Effector memory CD4-positive, alpha-beta T cell (primary cell): Measurements from ENCODE around the gene ENO3.

Source experiments
- DNase-seq, 3 donors: peaks; one replicate each; pipeline ENCODE4 v3.0.0-alpha.2; 2020
- H3K27ac ChIP-seq: 2 replicates; pipeline ENCODE4 v1.7.0; 2013; ENCODE audit warnings: mild to moderate bottlenecking, low read length, moderate library complexity; ENCODE audit not compliant: insufficient read depth, poor library complexity, severe bottlenecking
- H3K27me3 ChIP-seq: replicated peaks from 2 replicates; pipeline ENCODE4 v1.7.0; 2013; ENCODE audit warnings: mild to moderate bottlenecking, low read length; ENCODE audit not compliant: insufficient read depth, control insufficient read depth, poor library complexity, severe bottlenecking
- H3K36me3 ChIP-seq: 2 replicates; pipeline ENCODE4 v1.7.0; 2013; ENCODE audit warnings: mild to moderate bottlenecking, low read length, moderate library complexity; ENCODE audit not compliant: control insufficient read depth, insufficient read depth
- H3K4me1 ChIP-seq: 2 replicates; pipeline ENCODE4 v1.7.0; 2013; ENCODE audit warnings: low read length, mild to moderate bottlenecking; ENCODE audit not compliant: control insufficient read depth, insufficient read depth, poor library complexity, severe bottlenecking
- H3K4me3 ChIP-seq: 2 replicates; pipeline ENCODE4 v1.7.0; 2013; ENCODE audit warnings: low read length, low read depth, mild to moderate bottlenecking; ENCODE audit not compliant: insufficient read depth, poor library complexity, severe bottlenecking
- H3K9me3 ChIP-seq: 2 replicates; pipeline ENCODE4 v1.7.0; 2013; ENCODE audit warnings: mild to moderate bottlenecking, low read length, moderate library complexity; ENCODE audit not compliant: control insufficient read depth

ENO3 gene

DNA sequence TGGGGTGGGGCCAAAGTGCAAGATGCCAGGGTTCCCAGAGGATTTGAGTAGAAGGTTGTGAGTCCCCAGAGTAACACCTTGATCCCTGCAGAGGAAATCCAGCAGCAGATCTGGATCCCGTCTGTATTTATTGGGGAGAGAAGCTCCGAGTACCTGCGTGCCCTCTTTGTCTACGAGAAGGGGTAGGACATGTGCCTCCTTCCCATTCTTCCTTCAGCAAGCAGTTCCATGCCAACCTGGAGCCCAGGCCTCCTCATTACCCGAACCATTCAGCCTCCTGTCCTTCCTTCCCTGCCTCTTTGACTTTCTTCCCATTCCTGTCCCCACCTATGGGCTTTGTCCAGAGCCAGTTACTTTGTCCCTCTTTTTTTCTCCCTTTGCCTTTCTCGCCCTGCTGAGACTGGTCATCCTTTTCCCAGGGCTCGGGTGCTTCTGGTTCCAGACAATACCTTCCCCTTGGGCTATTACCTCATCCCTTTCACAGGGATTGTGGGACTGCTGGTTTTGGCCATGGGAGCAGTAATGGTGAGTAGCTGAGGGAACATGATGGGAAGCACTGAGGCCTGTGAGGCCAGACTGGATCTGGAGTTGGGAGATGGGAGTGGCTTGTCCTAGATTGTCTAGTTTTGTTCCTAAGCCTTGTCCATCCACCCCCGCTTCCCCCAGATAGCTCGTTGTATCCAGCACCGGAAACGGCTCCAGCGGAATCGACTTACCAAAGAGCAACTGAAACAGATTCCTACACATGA, 8.0 kb upstream of the ENO3 start:
- Histone ChIP-seq H3K36me3 (peaks cover 38% of the 10 kb centered on the region), H3K4me3 (no peak overlapping the region), H3K27me3 (no peaks in the 10 kb centered on the region), H3K4me1 (peaks cover 59% of the 10 kb centered on the region), H3K9me3 (no peaks in the 10 kb centered on the region), H3K27ac (peak overlapping the region; percentile 94)
- no peak for DNase-seq

- DNase-seq: peak; percentile 33 to 52 (median 34)
- Histone ChIP-seq H3K4me3 (peak overlapping the region; percentile 46), H3K27me3 (no peaks in the 10 kb centered on the region), H3K27ac (peak overlapping the region; percentile 94), H3K4me1 (peaks cover 57% of the 10 kb centered on the region), H3K36me3 (peaks cover 33% of the 10 kb centered on the region), H3K9me3 (no peaks in the 10 kb centered on the region)
Observed at GRCh38 chr17:4944163-4944553, 6.8 kb upstream of the ENO3 start.

GRCh38 chr17:4944554-4945175, 6.3 kb upstream of the ENO3 start:
- peaks cover 33% of the 10 kb centered on the region for H3K36me3 ChIP-seq
- H3K27me3 ChIP-seq: no peaks in the 10 kb centered on the region
- peak overlapping the region; percentile 46 for H3K4me3 ChIP-seq
- DNase-seq: no peak
- peak overlapping the region; percentile 94 for H3K27ac ChIP-seq
- H3K4me1 ChIP-seq: peaks cover 60% of the 10 kb centered on the region
- H3K9me3 ChIP-seq: no peaks in the 10 kb centered on the region

DNA sequence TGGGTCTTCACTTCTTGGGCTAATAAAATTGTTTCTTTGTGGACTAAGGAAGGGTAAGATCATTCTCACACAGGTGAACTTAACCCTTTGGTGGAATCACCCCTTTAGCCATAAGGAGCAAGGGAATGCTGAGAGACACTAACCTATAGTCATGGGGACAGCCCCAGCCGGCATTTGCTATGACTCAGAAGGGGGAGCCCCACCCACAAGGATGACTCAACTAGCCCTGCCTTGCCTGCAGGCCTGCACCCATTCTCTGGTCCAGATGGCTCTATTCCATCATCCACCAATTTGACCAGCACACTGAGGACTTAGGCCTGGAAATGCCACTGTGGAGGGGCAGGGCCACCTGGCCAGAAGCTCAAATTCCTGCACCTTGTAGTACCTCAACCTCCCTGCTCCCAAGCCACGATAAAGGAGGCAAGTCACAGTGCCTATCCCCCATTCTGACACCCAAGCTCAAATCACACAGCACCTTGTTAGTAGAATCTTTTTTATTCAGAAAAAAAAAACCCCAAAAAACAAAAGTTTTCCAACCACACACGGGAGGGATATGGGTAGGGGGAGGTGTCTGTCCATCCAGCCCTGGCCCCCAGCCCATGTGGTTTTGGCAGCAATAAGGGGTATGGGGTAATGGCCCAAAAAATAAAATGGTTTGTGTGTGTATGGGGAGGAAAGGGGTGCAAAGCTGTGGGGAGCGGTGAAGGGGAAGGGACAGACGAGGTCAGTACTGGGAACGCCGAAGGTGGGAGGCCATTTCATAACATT, 5.6 kb upstream of the ENO3 start:
- peak; percentile 56 to 71 (median 65) for DNase-seq
- Histone ChIP-seq H3K36me3 (peaks cover 33% of the 10 kb centered on the region), H3K4me3 (peak overlapping the region; percentile 46), H3K27ac (peak overlapping the region; percentile 94), H3K4me1 (peaks cover 64% of the 10 kb centered on the region), H3K27me3 (no peaks in the 10 kb centered on the region), H3K9me3 (no peaks in the 10 kb centered on the region)

GRCh38 chr17:4945944-4946280, 5.0 kb upstream of the ENO3 start:
- Histone ChIP-seq H3K9me3 (no peaks in the 10 kb centered on the region), H3K4me3 (peak overlapping the region; percentile 99), H3K4me1 (peaks cover 69% of the 10 kb centered on the region)

GRCh38 chr17:4946312-4946976, 4.5 kb upstream of the ENO3 start:
- H3K36me3 ChIP-seq: peaks cover 33% of the 10 kb centered on the region

More at GRCh38 chr17:4945944-4946280, 5.0 kb upstream of the ENO3 start:
- no peak for DNase-seq
- H3K27me3 ChIP-seq: no peaks in the 10 kb centered on the region
- H3K36me3 ChIP-seq: peaks cover 33% of the 10 kb centered on the region
- peak overlapping the region; percentile 94 for H3K27ac ChIP-seq

GRCh38 chr17:4947010-4947410, 3.9 kb upstream of the ENO3 start:
- peaks cover 67% of the 10 kb centered on the region for H3K4me1 ChIP-seq
- H3K36me3 ChIP-seq: peaks cover 33% of the 10 kb centered on the region

More at GRCh38 chr17:4946312-4946976, 4.5 kb upstream of the ENO3 start:
- H3K27me3 ChIP-seq: no peaks in the 10 kb centered on the region
- peak overlapping the region; percentile 94 for H3K27ac ChIP-seq
- H3K9me3 ChIP-seq: no peaks in the 10 kb centered on the region
- peak overlapping the region; percentile 99 for H3K4me3 ChIP-seq
- peaks cover 69% of the 10 kb centered on the region for H3K4me1 ChIP-seq
- DNase-seq: no peak

GRCh38 chr17:4947411-4948165, 3.3 kb upstream of the ENO3 start:
- peaks cover 62% of the 10 kb centered on the region for H3K4me1 ChIP-seq
- peak; percentile 42 to 50 (median 45) for DNase-seq

More at GRCh38 chr17:4947010-4947410, 3.9 kb upstream of the ENO3 start:
- H3K9me3 ChIP-seq: no peaks in the 10 kb centered on the region
- H3K4me3 ChIP-seq: peak overlapping the region; percentile 99
- H3K27ac ChIP-seq: peak overlapping the region; percentile 94
- no peak for DNase-seq
- no peaks in the 10 kb centered on the region for H3K27me3 ChIP-seq

More at GRCh38 chr17:4947411-4948165, 3.3 kb upstream of the ENO3 start:
- Histone ChIP-seq H3K27ac (peak overlapping the region; percentile 94), H3K4me3 (peak overlapping the region; percentile 99), H3K36me3 (peaks cover 28% of the 10 kb centered on the region), H3K27me3 (no peaks in the 10 kb centered on the region), H3K9me3 (no peaks in the 10 kb centered on the region)
